Peyer's patch (tissue), 4 donors: Measurements from ENCODE around the gene SP9. TPM values are rescaled to one million over a fixed set of nuclear protein-coding genes. Genes with fewer than 3 reads are reported as not detected.

Experiments used
- DNase-seq, 3 donors: peaks; one replicate each; pipeline ENCODE4 v3.0.0-alpha.2; 2017 to 2019
- H3K27ac ChIP-seq, 4 donors: fragments of 200-600 bp; sonication (generic); one replicate each; pipeline ENCODE4 v1.5.1; 2016 to 2019
- H3K27me3 ChIP-seq, 2 donors: fragments of 200-600 bp; sonication (generic); one replicate each; pipeline ENCODE4 v1.5.1; 2019
- H3K36me3 ChIP-seq, 3 donors: fragments of 200-600 bp; sonication (generic); one replicate each; pipeline ENCODE4 v1.5.1; 2016 to 2019
- H3K4me1 ChIP-seq, 4 donors: fragments of 200-600 bp; sonication (generic); one replicate each; pipeline ENCODE4 v1.5.1; 2016 to 2019
- H3K4me3 ChIP-seq, 4 donors: fragments of 200-600 bp; sonication (generic); 1 replicate in 3 of 4; 2 replicates in 1 of 4; pipeline ENCODE4 v1.5.1; 2016 to 2019; ENCODE audit warnings: mild to moderate bottlenecking in 1 of 4
- H3K9me3 ChIP-seq, 4 donors: fragments of 200-600 bp; sonication (generic); one replicate each; pipeline ENCODE4 v1.5.1; 2016 to 2019; ENCODE audit warnings: mild to moderate bottlenecking in 1 of 4
- POLR2A ChIP-seq, 2 donors: fragments of 450-650 bp; IDR thresholded peaks; one replicate each; pipeline ENCODE4 v1.5.1; 2017; ENCODE audit warnings: antibody characterized with exemption in 2 of 2, mild to moderate bottlenecking in 2 of 2, moderate library complexity in 2 of 2
- total RNA-seq, 4 donors: library from RNA; depleted of rRNA; stranded (reverse); fragments of >200 nt; gene quantifications; one replicate each; pipeline ENCODE4 v1.1.0, GENCODE V29; 2016
- TF ChIP-seq, protein P1 (sequence below), 6 experiments: fragments of 450-650 bp in 4 of 6; fragments of 200-600 bp in 2 of 6; sonication (generic) in 1 of 6; IDR thresholded peaks; one replicate each; pipeline ENCODE4 v1.5.1; 2017 to 2019; ENCODE audit warnings: antibody characterized with exemption in 6 of 6, mild to moderate bottlenecking in 3 of 6, moderate library complexity in 1 of 6

Gene SP9
- total RNA-seq, 4 donors from 2014 or later: not detected

DNA sequence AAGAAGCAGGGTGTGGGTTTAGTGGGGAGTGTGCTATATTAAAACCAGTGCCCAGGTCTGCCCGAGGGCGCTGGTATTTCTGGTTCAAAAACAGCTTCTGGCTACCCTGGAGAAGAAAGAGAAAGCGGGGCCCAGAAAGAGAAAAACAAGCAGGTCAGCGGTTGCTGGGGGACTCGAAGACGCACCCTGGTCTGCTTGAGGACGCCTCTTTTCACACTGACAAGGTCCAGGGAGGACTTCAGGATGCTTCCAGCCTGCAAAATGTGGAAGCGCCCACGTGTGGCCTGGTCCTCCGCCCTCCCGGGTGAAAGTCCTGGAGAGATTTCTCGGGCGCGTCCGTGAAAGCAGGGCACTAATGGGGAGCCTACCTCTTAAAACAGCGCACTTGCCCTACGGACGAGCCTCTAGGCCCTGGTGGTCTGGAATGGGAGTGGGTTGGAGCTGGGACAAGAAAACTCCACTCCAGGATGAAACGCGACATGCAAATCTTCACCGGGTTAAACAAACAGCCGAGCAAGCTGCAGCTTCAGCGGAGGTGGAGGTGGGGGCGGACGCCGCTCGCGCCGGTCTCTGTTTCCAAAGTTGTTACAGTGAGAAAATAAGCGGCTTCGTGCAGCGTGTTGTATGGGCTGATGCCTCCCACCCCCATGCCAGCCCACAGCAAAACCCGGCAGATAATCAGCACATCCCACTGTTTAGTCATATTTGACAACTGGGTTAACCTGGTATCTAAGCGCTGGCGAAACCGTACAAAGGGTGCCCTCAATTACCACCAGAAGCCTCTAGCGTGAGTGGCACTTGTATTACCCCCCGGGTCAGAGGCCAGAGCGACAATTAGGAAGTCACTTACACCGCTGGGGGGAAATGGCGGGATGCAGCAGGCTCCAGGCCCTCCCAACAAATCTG, 1.1 kb upstream of the SP9 start:
- H3K4me1 ChIP-seq: peaks cover 0 to 58% (median 29%) of the 10 kb centered on the region in 4 donors
- no peak overlapping the region for H3K4me3 ChIP-seq
- peak in 1 of 3 donors; percentile 54 for DNase-seq
- H3K27me3 ChIP-seq: peaks cover 0 to 96% of the 10 kb centered on the region in 2 donors
- no peaks in the 10 kb centered on the region for H3K36me3 ChIP-seq
- no peak overlapping the region for H3K27ac ChIP-seq
- H3K9me3 ChIP-seq: peaks cover 0 to 13% (median 0%) of the 10 kb centered on the region in 4 donors
- TF ChIP-seq POLR2A (IDR thresholded peaks at IDR 0.05): no peak
- TF ChIP-seq, protein P1, sequence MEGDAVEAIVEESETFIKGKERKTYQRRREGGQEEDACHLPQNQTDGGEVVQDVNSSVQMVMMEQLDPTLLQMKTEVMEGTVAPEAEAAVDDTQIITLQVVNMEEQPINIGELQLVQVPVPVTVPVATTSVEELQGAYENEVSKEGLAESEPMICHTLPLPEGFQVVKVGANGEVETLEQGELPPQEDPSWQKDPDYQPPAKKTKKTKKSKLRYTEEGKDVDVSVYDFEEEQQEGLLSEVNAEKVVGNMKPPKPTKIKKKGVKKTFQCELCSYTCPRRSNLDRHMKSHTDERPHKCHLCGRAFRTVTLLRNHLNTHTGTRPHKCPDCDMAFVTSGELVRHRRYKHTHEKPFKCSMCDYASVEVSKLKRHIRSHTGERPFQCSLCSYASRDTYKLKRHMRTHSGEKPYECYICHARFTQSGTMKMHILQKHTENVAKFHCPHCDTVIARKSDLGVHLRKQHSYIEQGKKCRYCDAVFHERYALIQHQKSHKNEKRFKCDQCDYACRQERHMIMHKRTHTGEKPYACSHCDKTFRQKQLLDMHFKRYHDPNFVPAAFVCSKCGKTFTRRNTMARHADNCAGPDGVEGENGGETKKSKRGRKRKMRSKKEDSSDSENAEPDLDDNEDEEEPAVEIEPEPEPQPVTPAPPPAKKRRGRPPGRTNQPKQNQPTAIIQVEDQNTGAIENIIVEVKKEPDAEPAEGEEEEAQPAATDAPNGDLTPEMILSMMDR (IDR thresholded peaks at IDR 0.05): no peak

DNA sequence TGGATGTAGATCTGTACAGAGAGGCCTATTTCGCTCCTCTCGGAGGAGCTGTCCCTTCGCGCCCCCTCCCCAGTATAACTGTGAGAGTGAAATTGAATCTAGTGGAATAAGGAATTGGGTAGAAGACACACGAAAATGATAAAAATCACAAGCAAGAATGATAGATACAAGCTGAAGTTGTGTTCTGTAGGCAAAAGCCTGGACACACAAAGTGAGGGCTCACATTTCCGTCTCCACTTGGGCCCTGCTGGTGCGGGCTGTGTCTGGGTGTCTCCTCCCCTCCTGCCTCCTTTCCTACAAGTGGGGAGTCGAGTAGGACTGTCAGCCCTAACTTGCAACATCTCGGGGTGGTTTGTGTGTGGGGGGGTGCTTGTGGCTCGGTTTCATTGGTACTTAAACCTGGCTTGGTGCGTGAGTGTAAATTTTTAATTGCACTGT, 457 bp upstream of the SP9 start:
- H3K4me1 ChIP-seq: peaks cover 0 to 57% (median 29%) of the 10 kb centered on the region in 4 donors
- H3K27ac ChIP-seq: no peak overlapping the region
- H3K4me3 ChIP-seq: no peak overlapping the region
- peaks cover 0 to 96% of the 10 kb centered on the region in 2 donors for H3K27me3 ChIP-seq
- no peak for TF ChIP-seq POLR2A (IDR thresholded peaks at IDR 0.05)
- TF ChIP-seq, protein P1 (IDR thresholded peaks at IDR 0.05): no peak
- DNase-seq: no peak
- no peaks in the 10 kb centered on the region for H3K36me3 ChIP-seq
- peaks cover 0 to 13% (median 0%) of the 10 kb centered on the region in 4 donors for H3K9me3 ChIP-seq

DNA sequence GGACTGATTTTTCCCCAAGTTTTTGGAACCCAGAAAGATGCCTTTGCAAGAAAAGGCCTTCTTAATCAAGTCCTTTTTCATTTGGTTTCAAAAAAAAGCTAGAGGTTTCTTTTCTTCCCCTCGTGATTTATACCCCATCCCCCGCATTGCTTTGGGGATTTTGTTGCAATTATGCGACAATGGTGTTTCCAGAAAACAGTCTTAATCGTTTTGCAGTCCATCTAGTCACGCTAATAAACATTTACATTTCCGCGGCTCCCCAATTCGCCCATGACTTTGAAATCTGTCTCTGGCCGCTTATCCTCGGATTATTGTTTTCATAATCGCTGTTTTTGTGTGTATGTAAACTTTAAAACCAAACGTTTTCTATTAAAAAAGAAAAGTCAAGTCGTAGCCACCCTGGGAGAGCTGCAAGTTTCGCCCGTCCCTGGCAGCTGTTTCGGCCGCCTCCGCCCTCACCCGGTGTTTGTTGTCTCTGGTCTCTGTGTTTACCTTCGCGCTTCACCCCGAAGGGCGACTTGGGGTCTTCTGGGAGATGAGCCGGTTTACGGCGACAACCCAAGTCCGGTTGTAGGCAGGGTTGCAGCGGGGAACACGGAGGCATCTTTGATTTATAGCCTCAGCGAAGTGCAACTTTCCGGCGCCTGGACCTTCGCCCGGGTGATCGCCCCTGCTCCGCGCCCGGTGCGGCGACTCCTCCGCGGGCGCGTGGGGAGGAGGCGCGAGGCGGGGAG, 667 bp downstream of the SP9 start:
- no peak for DNase-seq
- no peak for TF ChIP-seq POLR2A (IDR thresholded peaks at IDR 0.05)
- TF ChIP-seq, protein P1 (IDR thresholded peaks at IDR 0.05): no peak
- Histone ChIP-seq H3K27ac (no peak overlapping the region), H3K4me3 (peak overlapping the region in 3 of 4 donors; percentile 41 to 50 (median 45)), H3K4me1 (peaks cover 0 to 63% (median 30%) of the 10 kb centered on the region in 4 donors), H3K36me3 (no peaks in the 10 kb centered on the region), H3K27me3 (peaks cover 0 to 96% of the 10 kb centered on the region in 2 donors), H3K9me3 (peaks cover 0 to 16% (median 0%) of the 10 kb centered on the region in 4 donors)

DNA sequence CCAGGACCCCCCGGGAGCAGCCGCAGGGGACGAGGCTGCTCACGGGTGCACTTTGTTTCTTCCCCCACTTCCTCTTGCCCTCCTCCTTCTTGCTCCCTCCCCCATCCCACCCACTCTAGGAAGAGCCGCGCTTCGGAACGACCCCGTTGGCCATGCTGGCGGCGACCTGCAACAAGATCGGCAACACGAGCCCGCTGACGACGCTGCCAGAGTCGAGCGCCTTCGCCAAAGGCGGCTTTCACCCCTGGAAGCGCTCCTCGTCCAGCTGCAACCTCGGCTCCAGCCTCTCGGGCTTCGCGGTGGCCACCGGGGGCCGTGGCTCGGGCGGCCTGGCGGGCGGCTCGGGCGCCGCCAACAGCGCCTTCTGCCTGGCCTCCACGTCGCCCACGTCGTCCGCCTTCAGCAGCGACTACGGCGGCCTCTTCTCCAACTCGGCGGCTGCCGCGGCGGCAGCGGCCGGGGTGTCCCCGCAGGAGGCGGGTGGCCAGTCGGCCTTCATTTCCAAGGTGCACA, 1.3 kb downstream of the SP9 start:
- peaks cover 0 to 68% (median 32%) of the 10 kb centered on the region in 4 donors for H3K4me1 ChIP-seq
- no peak overlapping the region for H3K27ac ChIP-seq
- H3K4me3 ChIP-seq: peak overlapping the region; percentile 11 to 50 (median 43)
- no peak for TF ChIP-seq POLR2A (IDR thresholded peaks at IDR 0.05)
- TF ChIP-seq, protein P1 (IDR thresholded peaks at IDR 0.05): no peak
- peaks cover 0 to 20% (median 0%) of the 10 kb centered on the region in 4 donors for H3K9me3 ChIP-seq
- H3K36me3 ChIP-seq: no peaks in the 10 kb centered on the region
- peak in 1 of 3 donors; percentile 57 for DNase-seq
- H3K27me3 ChIP-seq: peaks cover 0 to 96% of the 10 kb centered on the region in 2 donors
